Measurements from ENCODE around the gene VSTM2B. TPM values are rescaled to one million over a fixed set of nuclear protein-coding genes. Genes with fewer than 3 reads are reported as not detected.

Gene VSTM2B
- total and polyA plus RNA-seq, 4 donors: not detected

GRCh38 chr19:29488316-29488715, 37.5 kb upstream of the VSTM2B start:
- H3K4me1 ChIP-seq (ENCODE audit: control insufficient read depth in 4 of 4, insufficient read depth in 4 of 4, low read length in 3 of 4): no peaks in the 10 kb centered on the region
- H3K9me3 ChIP-seq (ENCODE audit: control insufficient read depth in 4 of 4, low read length in 3 of 4): peaks cover 0 to 5% (median 0%) of the 10 kb centered on the region in 4 donors
- H3K27me3 ChIP-seq (ENCODE audit: control insufficient read depth in 4 of 4, insufficient read depth in 4 of 4, low read length in 3 of 4): peaks cover 0 to 11% (median under 1%) of the 10 kb centered on the region in 4 donors
- no peak overlapping the region for H3K4me3 ChIP-seq (ENCODE audit: low read depth in 1 of 3, low read length in 3 of 3)
- WGBS: 79% methylated on average over 5 of the region's 5 CpGs
- DNase-seq (ENCODE audit: low spot score): no peak
- H3K36me3 ChIP-seq (ENCODE audit: control insufficient read depth in 4 of 4, insufficient read depth in 3 of 4, low read depth in 1 of 4, low read length in 3 of 4): no peaks in the 10 kb centered on the region
- TF ChIP-seq ATF3 (IDR thresholded peaks at IDR 0.05) (no peak), YY1 (IDR thresholded peaks at IDR 0.05) (no peak)
- TF ChIP-seq, protein P1, sequence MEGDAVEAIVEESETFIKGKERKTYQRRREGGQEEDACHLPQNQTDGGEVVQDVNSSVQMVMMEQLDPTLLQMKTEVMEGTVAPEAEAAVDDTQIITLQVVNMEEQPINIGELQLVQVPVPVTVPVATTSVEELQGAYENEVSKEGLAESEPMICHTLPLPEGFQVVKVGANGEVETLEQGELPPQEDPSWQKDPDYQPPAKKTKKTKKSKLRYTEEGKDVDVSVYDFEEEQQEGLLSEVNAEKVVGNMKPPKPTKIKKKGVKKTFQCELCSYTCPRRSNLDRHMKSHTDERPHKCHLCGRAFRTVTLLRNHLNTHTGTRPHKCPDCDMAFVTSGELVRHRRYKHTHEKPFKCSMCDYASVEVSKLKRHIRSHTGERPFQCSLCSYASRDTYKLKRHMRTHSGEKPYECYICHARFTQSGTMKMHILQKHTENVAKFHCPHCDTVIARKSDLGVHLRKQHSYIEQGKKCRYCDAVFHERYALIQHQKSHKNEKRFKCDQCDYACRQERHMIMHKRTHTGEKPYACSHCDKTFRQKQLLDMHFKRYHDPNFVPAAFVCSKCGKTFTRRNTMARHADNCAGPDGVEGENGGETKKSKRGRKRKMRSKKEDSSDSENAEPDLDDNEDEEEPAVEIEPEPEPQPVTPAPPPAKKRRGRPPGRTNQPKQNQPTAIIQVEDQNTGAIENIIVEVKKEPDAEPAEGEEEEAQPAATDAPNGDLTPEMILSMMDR (IDR thresholded peaks at IDR 0.05; ENCODE audit: low read depth, low read length, missing input control): no peak
- H3K9ac ChIP-seq (ENCODE audit: low read depth in 1 of 2, low read length in 2 of 2): no peak overlapping the region
- no peak overlapping the region for H3K27ac ChIP-seq (ENCODE audit: low read depth in 1 of 2, low read length in 2 of 2)

- no peak overlapping the region for H3K27ac ChIP-seq (ENCODE audit: low read depth in 1 of 2, low read length in 2 of 2)
- TF ChIP-seq HNF4A (conservative IDR thresholded peaks at IDR 0.05) (no peak), NR2F2 (IDR thresholded peaks at IDR 0.05) (no peak), GABPA (IDR thresholded peaks at IDR 0.05 in 1 of 2, conservative IDR thresholded peaks at IDR 0.05 in 1 of 2) (no peak), TAF1 (conservative IDR thresholded peaks at IDR 0.05) (no peak), EGR1 (IDR thresholded peaks at IDR 0.05; ENCODE audit: low read depth in 2 of 2) (no peak)
- TF ChIP-seq, protein P2, sequence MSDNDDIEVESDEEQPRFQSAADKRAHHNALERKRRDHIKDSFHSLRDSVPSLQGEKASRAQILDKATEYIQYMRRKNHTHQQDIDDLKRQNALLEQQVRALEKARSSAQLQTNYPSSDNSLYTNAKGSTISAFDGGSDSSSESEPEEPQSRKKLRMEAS (IDR thresholded peaks at IDR 0.05): no peak
- TF ChIP-seq, protein P3, sequence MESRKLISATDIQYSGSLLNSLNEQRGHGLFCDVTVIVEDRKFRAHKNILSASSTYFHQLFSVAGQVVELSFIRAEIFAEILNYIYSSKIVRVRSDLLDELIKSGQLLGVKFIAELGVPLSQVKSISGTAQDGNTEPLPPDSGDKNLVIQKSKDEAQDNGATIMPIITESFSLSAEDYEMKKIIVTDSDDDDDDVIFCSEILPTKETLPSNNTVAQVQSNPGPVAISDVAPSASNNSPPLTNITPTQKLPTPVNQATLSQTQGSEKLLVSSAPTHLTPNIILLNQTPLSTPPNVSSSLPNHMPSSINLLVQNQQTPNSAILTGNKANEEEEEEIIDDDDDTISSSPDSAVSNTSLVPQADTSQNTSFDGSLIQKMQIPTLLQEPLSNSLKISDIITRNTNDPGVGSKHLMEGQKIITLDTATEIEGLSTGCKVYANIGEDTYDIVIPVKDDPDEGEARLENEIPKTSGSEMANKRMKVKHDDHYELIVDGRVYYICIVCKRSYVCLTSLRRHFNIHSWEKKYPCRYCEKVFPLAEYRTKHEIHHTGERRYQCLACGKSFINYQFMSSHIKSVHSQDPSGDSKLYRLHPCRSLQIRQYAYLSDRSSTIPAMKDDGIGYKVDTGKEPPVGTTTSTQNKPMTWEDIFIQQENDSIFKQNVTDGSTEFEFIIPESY (IDR thresholded peaks at IDR 0.05): no peak
- H3K4me3 ChIP-seq (ENCODE audit: low read depth in 1 of 3, low read length in 3 of 3): no peak overlapping the region
- H3K27me3 ChIP-seq (ENCODE audit: control insufficient read depth in 4 of 4, insufficient read depth in 4 of 4, low read length in 3 of 4): peaks cover 0 to 8% (median 3%) of the 10 kb centered on the region in 4 donors
- H3K9ac ChIP-seq (ENCODE audit: low read depth in 1 of 2, low read length in 2 of 2): no peak overlapping the region
- WGBS: 78% methylated on average over 16 of the region's 16 CpGs
- no peaks in the 10 kb centered on the region for H3K4me1 ChIP-seq (ENCODE audit: control insufficient read depth in 4 of 4, insufficient read depth in 4 of 4, low read length in 3 of 4)
- H3K36me3 ChIP-seq (ENCODE audit: control insufficient read depth in 4 of 4, insufficient read depth in 3 of 4, low read depth in 1 of 4, low read length in 3 of 4): no peaks in the 10 kb centered on the region
- DNase-seq (ENCODE audit: low spot score): no peak
- H3K9me3 ChIP-seq (ENCODE audit: control insufficient read depth in 4 of 4, low read length in 3 of 4): peaks cover 0 to 5% (median 0%) of the 10 kb centered on the region in 4 donors
These were observed 36.4 kb upstream of the VSTM2B start for GRCh38 chr19:29489172-29489951.

- Histone ChIP-seq H3K4me3 (ENCODE audit: low read depth in 1 of 3, low read length in 3 of 3) (no peak overlapping the region), H3K9me3 (ENCODE audit: control insufficient read depth in 4 of 4, low read length in 3 of 4) (peaks cover 0 to 2% (median 0%) of the 10 kb centered on the region in 4 donors), H3K36me3 (ENCODE audit: control insufficient read depth in 4 of 4, insufficient read depth in 3 of 4, low read depth in 1 of 4, low read length in 3 of 4) (no peaks in the 10 kb centered on the region), H3K4me1 (ENCODE audit: control insufficient read depth in 4 of 4, insufficient read depth in 4 of 4, low read length in 3 of 4) (no peaks in the 10 kb centered on the region), H3K27me3 (ENCODE audit: control insufficient read depth in 4 of 4, insufficient read depth in 4 of 4, low read length in 3 of 4) (peaks cover 0 to 8% (median 4%) of the 10 kb centered on the region in 4 donors), H3K9ac (ENCODE audit: low read depth in 1 of 2, low read length in 2 of 2) (no peak overlapping the region), H3K27ac (ENCODE audit: low read depth in 1 of 2, low read length in 2 of 2) (no peak overlapping the region)
- no peak for DNase-seq (ENCODE audit: low spot score)
- TF ChIP-seq SP1 (IDR thresholded peaks at IDR 0.05) (no peak), HNF4A (conservative IDR thresholded peaks at IDR 0.05) (no peak), TAF1 (conservative IDR thresholded peaks at IDR 0.05) (no peak), RXRA (IDR thresholded peaks at IDR 0.05) (no peak), EGR1 (IDR thresholded peaks at IDR 0.05; ENCODE audit: low read depth in 2 of 2) (no peak), RAD21 (IDR thresholded peaks at IDR 0.05) (no peak), JUND (IDR thresholded peaks at IDR 0.05) (no peak), FOXA1 (IDR thresholded peaks at IDR 0.05) (no peak), ATF3 (IDR thresholded peaks at IDR 0.05) (no peak), YY1 (IDR thresholded peaks at IDR 0.05) (no peak)
- TF ChIP-seq, protein P2 (IDR thresholded peaks at IDR 0.05): no peak
- 66% methylated on average over 3 of the region's 3 CpGs for WGBS
These were observed 34.3 kb upstream of the VSTM2B start for GRCh38 chr19:29491491-29491890.
